GM19455 (cell line): Measurements from ENCODE around the gene LRRC26.
"Not testable (repeated sequence)": the region's sequence is repeated elsewhere in the genome, so short reads cannot be mapped to it uniquely, and the experiment has no call there.

Source experiments
- ATAC-seq: cut with Tn5 transposase; IDR thresholded peaks from one replicate; pipeline ENCODE4 v1.9.1; 2021; ENCODE audit not compliant: unreplicated experiment

LRRC26 gene

DNA sequence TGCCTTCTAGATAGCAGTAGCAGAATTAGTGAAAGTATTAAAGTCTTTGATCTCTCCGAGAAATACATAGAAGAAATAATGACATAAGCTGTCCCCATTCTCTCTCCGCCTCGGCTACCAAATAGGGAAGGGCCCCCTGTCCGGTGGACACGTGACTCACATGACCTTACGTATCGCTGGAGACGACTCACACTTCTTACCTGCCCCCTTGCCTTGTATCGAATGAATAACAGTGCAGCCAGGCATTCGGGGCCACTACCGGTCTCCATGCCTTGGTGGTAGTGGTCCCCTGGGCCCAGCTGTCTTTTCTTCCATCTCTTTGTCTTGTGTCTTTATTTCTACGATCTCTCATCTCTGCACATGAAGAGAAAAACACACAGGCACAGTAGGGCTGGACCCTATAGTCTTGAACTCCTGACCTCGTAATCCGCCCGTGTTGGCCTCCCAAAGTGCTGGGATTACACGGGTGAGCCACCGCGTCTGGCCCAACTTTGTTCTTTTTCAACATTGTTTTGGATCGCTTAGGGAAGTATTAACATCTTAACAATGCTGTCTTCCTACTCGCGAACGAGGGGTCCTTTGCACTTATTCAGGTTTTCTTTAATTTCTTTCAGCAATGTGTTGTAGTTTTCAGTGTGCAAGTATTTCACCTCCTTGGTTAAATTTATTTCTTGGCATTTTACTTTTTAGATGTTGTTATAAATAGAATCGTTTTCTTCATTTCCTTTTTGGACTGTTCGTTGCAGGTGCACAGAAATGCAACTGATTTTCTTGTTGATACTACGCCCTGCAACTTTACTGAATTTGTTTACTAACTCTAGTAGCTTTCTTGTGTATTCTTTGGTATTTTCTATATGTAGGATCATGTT is 47.7 kb downstream of the LRRC26 start:
- ATAC-seq = not testable (repeated sequence)
